ENCODE measurements around the gene ELP6. TPM values are rescaled to one million over a fixed set of nuclear protein-coding genes. Genes with fewer than 3 reads are reported as not detected.

Gene ELP6
- polyA plus RNA-seq, 1 donor from 2014 or later: 55.0 TPM

DNA sequence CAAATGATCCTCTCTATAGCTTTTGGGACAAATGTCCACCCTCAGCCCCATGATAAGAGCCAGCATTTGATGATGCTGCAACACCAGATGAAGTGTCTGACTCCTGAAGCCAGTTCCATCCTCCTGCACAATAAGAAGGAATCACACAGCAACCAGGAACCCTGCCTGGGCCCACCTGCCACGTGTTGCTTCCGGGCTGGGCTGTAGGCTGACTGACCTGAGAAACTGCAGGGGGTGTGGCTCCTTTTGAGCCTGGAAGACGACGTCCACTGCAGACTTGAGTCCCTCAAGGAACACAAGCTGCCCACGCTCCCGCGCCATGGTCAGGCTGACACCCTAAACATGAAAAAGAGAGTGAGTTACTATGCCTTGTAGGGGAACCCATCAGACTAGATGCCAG is 9.4 kb downstream of the ELP6 start:
- Histone ChIP-seq H3K9me3 (ENCODE audit: low read length) (no peaks in the 10 kb centered on the region), H3K9ac (ENCODE audit: low read length) (no peak overlapping the region), H3K27ac (ENCODE audit: low read length) (no peak overlapping the region), H3K4me2 (ENCODE audit: low read length) (no peak overlapping the region), H3K36me3 (ENCODE audit: insufficient read depth, low read length) (no peaks in the 10 kb centered on the region), H4K20me1 (ENCODE audit: insufficient read depth) (no peaks in the 10 kb centered on the region), H3F3A (ENCODE audit: insufficient read depth, low read length, poor library complexity, severe bottlenecking) (no peaks in the 10 kb centered on the region), H2AFZ (ENCODE audit: low read depth, low read length) (no peak overlapping the region), H3K27me3 (ENCODE audit: insufficient read depth, low read depth, low read length) (no peaks in the 10 kb centered on the region), H3K4me3 (ENCODE audit: low read length) (no peak overlapping the region), H3K9me2 (ENCODE audit: insufficient read depth, low read length) (no peaks in the 10 kb centered on the region), H3K79me2 (replicated peaks; ENCODE audit: insufficient read depth, low read length) (no peaks in the 10 kb centered on the region)
- no peak for TF ChIP-seq EZH2 (IDR thresholded peaks at IDR 0.05; ENCODE audit: borderline replicate concordance, insufficient read depth, low read length, poor library complexity, severe bottlenecking)
- no peak for TF ChIP-seq EP300 (conservative IDR thresholded peaks at IDR 0.05; ENCODE audit: poor library complexity, severe bottlenecking)
- TF ChIP-seq MXI1 (conservative IDR thresholded peaks at IDR 0.05; ENCODE audit: poor library complexity, severe bottlenecking): no peak
- no peak for TF ChIP-seq SMC3 (conservative IDR thresholded peaks at IDR 0.05; ENCODE audit: poor library complexity)
- TF ChIP-seq, protein P1, sequence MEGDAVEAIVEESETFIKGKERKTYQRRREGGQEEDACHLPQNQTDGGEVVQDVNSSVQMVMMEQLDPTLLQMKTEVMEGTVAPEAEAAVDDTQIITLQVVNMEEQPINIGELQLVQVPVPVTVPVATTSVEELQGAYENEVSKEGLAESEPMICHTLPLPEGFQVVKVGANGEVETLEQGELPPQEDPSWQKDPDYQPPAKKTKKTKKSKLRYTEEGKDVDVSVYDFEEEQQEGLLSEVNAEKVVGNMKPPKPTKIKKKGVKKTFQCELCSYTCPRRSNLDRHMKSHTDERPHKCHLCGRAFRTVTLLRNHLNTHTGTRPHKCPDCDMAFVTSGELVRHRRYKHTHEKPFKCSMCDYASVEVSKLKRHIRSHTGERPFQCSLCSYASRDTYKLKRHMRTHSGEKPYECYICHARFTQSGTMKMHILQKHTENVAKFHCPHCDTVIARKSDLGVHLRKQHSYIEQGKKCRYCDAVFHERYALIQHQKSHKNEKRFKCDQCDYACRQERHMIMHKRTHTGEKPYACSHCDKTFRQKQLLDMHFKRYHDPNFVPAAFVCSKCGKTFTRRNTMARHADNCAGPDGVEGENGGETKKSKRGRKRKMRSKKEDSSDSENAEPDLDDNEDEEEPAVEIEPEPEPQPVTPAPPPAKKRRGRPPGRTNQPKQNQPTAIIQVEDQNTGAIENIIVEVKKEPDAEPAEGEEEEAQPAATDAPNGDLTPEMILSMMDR (IDR thresholded peaks at IDR 0.05; ENCODE audit: poor library complexity, severe bottlenecking): no peak
- TF ChIP-seq TAF1 (IDR thresholded peaks at IDR 0.05; ENCODE audit: low read depth): no peak
- TF ChIP-seq, protein P2, sequence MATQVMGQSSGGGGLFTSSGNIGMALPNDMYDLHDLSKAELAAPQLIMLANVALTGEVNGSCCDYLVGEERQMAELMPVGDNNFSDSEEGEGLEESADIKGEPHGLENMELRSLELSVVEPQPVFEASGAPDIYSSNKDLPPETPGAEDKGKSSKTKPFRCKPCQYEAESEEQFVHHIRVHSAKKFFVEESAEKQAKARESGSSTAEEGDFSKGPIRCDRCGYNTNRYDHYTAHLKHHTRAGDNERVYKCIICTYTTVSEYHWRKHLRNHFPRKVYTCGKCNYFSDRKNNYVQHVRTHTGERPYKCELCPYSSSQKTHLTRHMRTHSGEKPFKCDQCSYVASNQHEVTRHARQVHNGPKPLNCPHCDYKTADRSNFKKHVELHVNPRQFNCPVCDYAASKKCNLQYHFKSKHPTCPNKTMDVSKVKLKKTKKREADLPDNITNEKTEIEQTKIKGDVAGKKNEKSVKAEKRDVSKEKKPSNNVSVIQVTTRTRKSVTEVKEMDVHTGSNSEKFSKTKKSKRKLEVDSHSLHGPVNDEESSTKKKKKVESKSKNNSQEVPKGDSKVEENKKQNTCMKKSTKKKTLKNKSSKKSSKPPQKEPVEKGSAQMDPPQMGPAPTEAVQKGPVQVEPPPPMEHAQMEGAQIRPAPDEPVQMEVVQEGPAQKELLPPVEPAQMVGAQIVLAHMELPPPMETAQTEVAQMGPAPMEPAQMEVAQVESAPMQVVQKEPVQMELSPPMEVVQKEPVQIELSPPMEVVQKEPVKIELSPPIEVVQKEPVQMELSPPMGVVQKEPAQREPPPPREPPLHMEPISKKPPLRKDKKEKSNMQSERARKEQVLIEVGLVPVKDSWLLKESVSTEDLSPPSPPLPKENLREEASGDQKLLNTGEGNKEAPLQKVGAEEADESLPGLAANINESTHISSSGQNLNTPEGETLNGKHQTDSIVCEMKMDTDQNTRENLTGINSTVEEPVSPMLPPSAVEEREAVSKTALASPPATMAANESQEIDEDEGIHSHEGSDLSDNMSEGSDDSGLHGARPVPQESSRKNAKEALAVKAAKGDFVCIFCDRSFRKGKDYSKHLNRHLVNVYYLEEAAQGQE (IDR thresholded peaks at IDR 0.05; ENCODE audit: borderline replicate concordance): no peak
- no peak for TF ChIP-seq POLR2AphosphoS5 (IDR thresholded peaks at IDR 0.05)
- TF ChIP-seq RAD21 (conservative IDR thresholded peaks at IDR 0.05): no peak

DNA sequence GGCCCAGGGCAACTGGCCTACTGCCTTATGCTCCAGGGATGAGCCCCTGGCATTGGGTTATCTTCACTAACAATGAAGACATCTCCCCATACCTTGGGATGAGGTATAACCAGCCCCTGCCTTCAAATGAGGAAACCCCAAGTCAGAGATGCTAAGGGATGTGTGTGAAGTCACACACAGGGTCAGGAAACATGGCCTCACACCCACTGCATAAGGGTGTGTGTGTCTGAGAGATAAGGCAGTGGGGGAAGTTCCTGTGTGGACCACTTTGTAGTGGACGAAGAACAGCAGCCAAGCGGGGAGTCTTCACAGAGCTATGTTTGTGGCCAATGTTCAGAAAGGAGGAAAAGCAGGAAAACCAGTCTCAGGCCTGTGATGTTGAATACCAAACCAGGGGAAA is 10.5 kb downstream of the ELP6 start:
- H3K9ac ChIP-seq (ENCODE audit: low read length): no peak overlapping the region
- H3K9me3 ChIP-seq (ENCODE audit: low read length): no peaks in the 10 kb centered on the region
- H3K79me2 ChIP-seq (replicated peaks; ENCODE audit: insufficient read depth, low read length): no peaks in the 10 kb centered on the region
- no peaks in the 10 kb centered on the region for H3K36me3 ChIP-seq (ENCODE audit: insufficient read depth, low read length)
- H3K27ac ChIP-seq (ENCODE audit: low read length): no peak overlapping the region
- no peaks in the 10 kb centered on the region for H3F3A ChIP-seq (ENCODE audit: insufficient read depth, low read length, poor library complexity, severe bottlenecking)
- H3K4me3 ChIP-seq (ENCODE audit: low read length): no peak overlapping the region
- H3K9me2 ChIP-seq (ENCODE audit: insufficient read depth, low read length): no peaks in the 10 kb centered on the region
- H3K4me2 ChIP-seq (ENCODE audit: low read length): no peak overlapping the region
- TF ChIP-seq EZH2 (IDR thresholded peaks at IDR 0.05; ENCODE audit: borderline replicate concordance, insufficient read depth, low read length, poor library complexity, severe bottlenecking) (no peak), EP300 (conservative IDR thresholded peaks at IDR 0.05; ENCODE audit: poor library complexity, severe bottlenecking) (no peak), TAF1 (IDR thresholded peaks at IDR 0.05; ENCODE audit: low read depth) (no peak), MXI1 (conservative IDR thresholded peaks at IDR 0.05; ENCODE audit: poor library complexity, severe bottlenecking) (no peak), RAD21 (conservative IDR thresholded peaks at IDR 0.05) (no peak), SMC3 (conservative IDR thresholded peaks at IDR 0.05; ENCODE audit: poor library complexity) (no peak), POLR2AphosphoS5 (IDR thresholded peaks at IDR 0.05) (no peak)
- TF ChIP-seq, protein P2 (IDR thresholded peaks at IDR 0.05; ENCODE audit: borderline replicate concordance): no peak
- TF ChIP-seq, protein P1 (IDR thresholded peaks at IDR 0.05; ENCODE audit: poor library complexity, severe bottlenecking): no peak
- no peaks in the 10 kb centered on the region for H3K27me3 ChIP-seq (ENCODE audit: insufficient read depth, low read depth, low read length)
- no peaks in the 10 kb centered on the region for H4K20me1 ChIP-seq (ENCODE audit: insufficient read depth)
- H2AFZ ChIP-seq (ENCODE audit: low read depth, low read length): no peak overlapping the region
